Activated CD8-positive, alpha-beta T cell treated with anti-CD3 and anti-CD28 coated beads, Interleukin-2, amount 10 ng/mL, durations not matched to agents 7 days and 5 days (primary cell): ENCODE data around the gene SLC33A1. TPM values are rescaled to one million over a fixed set of nuclear protein-coding genes. Genes with fewer than 3 reads are reported as not detected.
"Not testable (repeated sequence)": the region's sequence is repeated elsewhere in the genome, so short reads cannot be mapped to it uniquely, and the experiment has no call there.

Experiments
- ATAC-seq: fragments of 150-1000 bp; cut with Tn5 transposase; one replicate; pipeline ENCODE4 v1.10.0; 2021; ENCODE audit warnings: moderate library complexity
- CTCF ChIA-PET: fragments of 350-600 bp; sonication (Branson Sonifier 250); formaldehyde crosslinking; loops from one replicate; lab custom pipeline; 2021; ENCODE audit warnings: antibody characterized with exemption; lab: Charles Lee
- POLR2A ChIA-PET: fragments of 350-600 bp; sonication (Branson Sonifier 250); formaldehyde crosslinking; loops from one replicate; lab custom pipeline; 2021; ENCODE audit warnings: antibody characterized with exemption; lab: Charles Lee
- DNase-seq: peaks from one replicate; pipeline ENCODE4 v3.0.0-alpha.2; 2020
- H3K27ac Mint-ChIP-seq: one replicate; pipeline ENCODE4 v1.8.0; 2021; ENCODE audit warnings: mild to moderate bottlenecking, mixed read lengths
- H3K27me3 Mint-ChIP-seq: one replicate; pipeline ENCODE4 v1.8.0; 2021; ENCODE audit warnings: low read depth, mixed read lengths
- H3K36me3 Mint-ChIP-seq: one replicate; pipeline ENCODE4 v1.8.0; 2021; ENCODE audit warnings: low read depth, mixed read lengths
- H3K4me1 Mint-ChIP-seq: one replicate; pipeline ENCODE4 v1.8.0; 2021; ENCODE audit warnings: low read depth, mixed read lengths
- H3K4me3 Mint-ChIP-seq: one replicate; pipeline ENCODE4 v1.8.0; 2021; ENCODE audit warnings: mild to moderate bottlenecking, mixed read lengths
- H3K9me3 Mint-ChIP-seq: one replicate; pipeline ENCODE4 v1.8.0; 2022; ENCODE audit warnings: mixed read lengths; ENCODE audit not compliant: insufficient read depth
- total RNA-seq, 2 experiments: library from RNA; stranded (reverse); gene quantifications; one replicate each; pipeline ENCODE4 v1.2.3, GENCODE V29; 2021

Gene SLC33A1
- total RNA-seq, 2 experiments from 2014 or later, result 20.0 to 20.2 TPM

- peaks cover 19% of the 10 kb centered on the region for H3K36me3 Mint-ChIP-seq
- CTCF ChIA-PET, result interaction anchor here (1.6 kb wide), 1 partner anchor 22 kb away, joined by 19 read pairs; the partner anchor contains the start of gene C3orf33
These were observed 25.6 kb downstream of the SLC33A1 start for GRCh38 chr3:155828490-155829098.

GRCh38 chr3:155815030-155815545, 39.1 kb downstream of the SLC33A1 start:
- ATAC-seq (no peak), DNase-seq (no peak)
- CTCF ChIA-PET, result interaction anchor here (2.0 kb wide), 1 partner anchor 9 kb away, joined by 15 read pairs; the partner anchor contains the start of gene C3orf33
- Mint-ChIP-seq H3K4me1 (no peaks in the 10 kb centered on the region), H3K27me3 (peaks cover 3% of the 10 kb centered on the region), H3K4me3 (no peak overlapping the region), H3K27ac (no peak overlapping the region), H3K36me3 (no peaks in the 10 kb centered on the region), H3K9me3 (no peaks in the 10 kb centered on the region)
- POLR2A ChIA-PET, result no interaction called here

More at GRCh38 chr3:155828490-155829098, 25.6 kb downstream of the SLC33A1 start:
- H3K27ac Mint-ChIP-seq, H3K27me3 Mint-ChIP-seq, DNase-seq, H3K9me3 Mint-ChIP-seq, POLR2A ChIA-PET, H3K4me1 Mint-ChIP-seq, H3K4me3 Mint-ChIP-seq, ATAC-seq: not testable (repeated sequence)

DNA sequence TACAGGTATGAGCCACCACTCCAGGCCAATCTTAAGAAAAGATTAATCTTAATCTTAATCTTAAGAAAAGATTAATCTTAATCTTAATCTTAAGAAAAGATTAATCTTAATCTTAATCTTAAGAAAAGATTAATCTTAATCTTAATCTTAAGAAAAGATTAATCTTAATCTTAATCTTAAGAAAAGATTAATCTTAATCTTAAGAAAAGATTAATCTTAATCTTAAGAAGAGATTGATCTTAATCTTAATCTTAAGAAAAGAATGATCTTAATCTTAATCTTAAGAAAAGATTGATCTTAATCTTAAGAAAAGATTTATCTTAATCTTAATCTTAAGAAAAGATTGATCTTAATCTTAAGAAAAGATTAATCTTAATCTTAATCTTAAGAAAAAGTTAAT, 41.0 kb downstream of the SLC33A1 start:
- H3K9me3 Mint-ChIP-seq, DNase-seq, H3K27ac Mint-ChIP-seq, H3K4me1 Mint-ChIP-seq, POLR2A ChIA-PET, CTCF ChIA-PET, H3K36me3 Mint-ChIP-seq, ATAC-seq, H3K4me3 Mint-ChIP-seq: not testable (repeated sequence)
- H3K27me3 Mint-ChIP-seq, result peaks cover 10% of the 10 kb centered on the region

DNA sequence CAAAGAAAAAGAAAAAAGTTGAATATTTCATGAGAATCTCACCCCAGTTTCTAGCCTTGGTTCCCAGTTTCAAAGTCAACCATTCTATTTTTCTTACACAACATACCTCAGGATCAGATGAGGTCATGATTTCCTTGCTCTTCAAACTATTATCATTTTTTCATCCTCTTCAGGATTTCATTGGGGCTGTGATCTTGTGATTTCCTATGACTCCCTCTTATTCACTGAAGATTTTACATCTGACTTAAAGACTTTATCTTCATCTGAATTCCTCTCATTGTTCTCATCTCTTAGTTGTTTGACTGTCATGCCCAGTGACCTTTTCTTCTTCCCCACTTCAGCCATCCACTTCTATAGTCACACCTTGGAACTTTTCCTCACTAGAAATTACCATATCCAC, 45.0 kb downstream of the SLC33A1 start:
- H3K27ac Mint-ChIP-seq, result no peak overlapping the region
- H3K27me3 Mint-ChIP-seq, result peaks cover 14% of the 10 kb centered on the region
- DNase-seq, result no peak
- H3K9me3 Mint-ChIP-seq, result no peaks in the 10 kb centered on the region
- ChIA-PET POLR2A (no interaction called here), CTCF (no interaction called here)
- no peak overlapping the region for H3K4me3 Mint-ChIP-seq
- H3K4me1 Mint-ChIP-seq, result peaks cover 10% of the 10 kb centered on the region
- ATAC-seq, result no peak
- H3K36me3 Mint-ChIP-seq, result no peaks in the 10 kb centered on the region

DNA sequence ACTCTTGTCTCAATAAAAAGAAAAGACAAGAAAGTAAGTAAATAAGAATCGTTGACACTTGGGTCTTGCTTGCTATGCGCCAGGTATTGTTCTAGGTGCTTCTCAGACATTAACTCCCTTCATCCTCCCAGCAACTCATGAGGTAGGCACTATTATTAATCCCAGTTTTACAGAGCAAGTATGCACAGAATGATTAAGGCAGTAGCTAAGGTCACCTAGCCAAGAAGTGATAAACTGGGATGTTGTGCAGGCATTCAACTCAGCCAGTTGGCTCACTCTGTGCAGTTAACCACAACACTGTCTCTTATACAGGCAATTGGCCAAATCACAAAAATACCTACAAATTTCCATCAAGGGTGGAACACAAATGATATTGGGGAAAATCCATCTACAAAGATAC, 46.4 kb downstream of the SLC33A1 start:
- ATAC-seq (no peak), DNase-seq (no peak)
- H3K9me3 Mint-ChIP-seq, result no peaks in the 10 kb centered on the region
- H3K4me3 Mint-ChIP-seq, result no peak overlapping the region
- no peak overlapping the region for H3K27ac Mint-ChIP-seq
- POLR2A ChIA-PET, result no interaction called here
- H3K27me3 Mint-ChIP-seq, result peaks cover 14% of the 10 kb centered on the region
- H3K4me1 Mint-ChIP-seq, result peaks cover 10% of the 10 kb centered on the region
- CTCF ChIA-PET, result no interaction called here
- H3K36me3 Mint-ChIP-seq, result no peaks in the 10 kb centered on the region

DNA sequence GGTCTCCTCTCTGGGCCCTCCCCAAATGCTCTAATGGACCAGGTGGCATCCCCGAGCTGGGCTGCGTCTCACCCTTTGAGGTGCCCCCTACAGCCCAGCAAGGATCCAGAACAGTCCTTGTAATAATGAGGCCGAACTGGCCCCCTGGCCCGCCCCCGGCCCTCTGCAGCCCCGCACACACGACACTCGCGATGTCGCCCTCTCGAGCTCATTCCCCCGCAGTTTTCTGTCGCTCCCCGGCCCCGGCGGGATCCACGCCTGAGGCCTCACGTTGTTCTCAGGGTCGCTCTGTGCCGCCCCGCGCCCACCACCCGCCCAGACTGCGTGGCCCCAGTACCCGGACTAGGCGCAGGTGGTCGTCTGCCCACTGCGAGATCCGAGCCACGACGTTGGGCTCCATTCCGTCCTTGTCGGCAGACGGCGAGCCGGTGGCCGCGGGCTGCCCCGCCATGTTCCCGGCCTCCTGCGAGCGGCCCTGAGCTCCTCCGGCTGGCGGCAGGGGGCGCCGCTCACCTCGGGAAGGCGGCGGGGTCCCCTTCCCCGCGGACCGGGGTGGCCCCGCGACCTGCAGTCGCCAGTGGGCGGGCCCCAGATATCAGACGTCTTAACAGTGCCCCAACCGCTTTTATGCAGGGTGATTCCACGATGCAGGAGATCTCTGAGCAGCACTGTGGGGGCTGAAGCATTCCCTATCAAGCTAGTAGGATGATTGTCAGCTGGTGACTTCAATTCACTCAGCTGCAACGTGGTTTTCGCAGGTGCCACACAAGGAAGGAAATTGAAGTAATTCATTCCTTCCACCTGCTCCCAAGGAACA, 48.2 kb downstream of the SLC33A1 start, which contains the start of gene C3orf33:
Gene C3orf33 (minus strand): TSS at position 477 of the 817 bp plus-strand sequence. CDS start 26 bp downstream, at position 451.
- ATAC-seq (peak; percentile 99), DNase-seq (peak; percentile 75)
- Mint-ChIP-seq H3K4me1 (peaks cover 10% of the 10 kb centered on the region), H3K4me3 (peak within 1 kb of the TSS; percentile 81), H3K36me3 (no peaks in the 10 kb centered on the region), H3K9me3 (no peaks in the 10 kb centered on the region), H3K27me3 (peaks cover 14% of the 10 kb centered on the region), H3K27ac (peak within 1 kb of the TSS; percentile 80)
- POLR2A ChIA-PET, result interaction anchor here (0.8 to 2.7 kb wide), 3 partner anchors 29 to 65 kb away, joined by 3 to 26 read pairs (median 21); partner anchors contain the start of genes GMPS and SLC33A1
- CTCF ChIA-PET, result interaction anchor here (0.6 to 2.9 kb wide), 69 partner anchors 9 to 704 kb away, joined by 3 to 53 read pairs (median 5); partner anchors contain the start of genes GMPS, PLCH1 and SLC33A1

DNA sequence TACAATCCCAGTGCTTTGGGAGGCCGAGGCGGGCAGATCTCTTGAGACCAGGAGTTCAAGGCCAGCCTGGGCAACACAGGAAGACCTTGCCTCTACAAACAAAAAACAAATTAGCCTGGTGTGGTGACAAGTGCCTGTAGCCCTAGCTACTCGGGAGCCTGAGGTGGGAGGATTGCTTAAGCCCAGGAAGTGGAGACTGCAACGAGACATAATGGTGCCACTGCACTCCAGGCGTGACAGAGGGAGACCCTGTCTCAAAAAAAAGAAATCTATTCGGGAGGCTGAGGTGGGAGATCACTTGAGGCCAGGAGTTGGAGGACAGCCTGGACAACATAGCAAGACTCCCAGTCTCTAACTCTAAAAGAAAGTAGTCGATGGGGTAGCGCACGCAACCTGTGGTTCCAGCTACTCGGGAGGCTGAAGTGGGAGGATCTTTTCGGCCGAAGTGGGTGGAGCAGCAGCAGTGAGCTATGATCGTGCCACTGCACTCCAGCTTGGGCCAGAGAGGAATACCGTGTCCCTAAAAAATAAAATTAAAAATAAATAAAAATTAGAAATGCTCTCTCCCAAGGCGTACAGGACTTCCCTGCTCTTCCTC, 48.9 kb downstream of the SLC33A1 start:
- POLR2A ChIA-PET, result interaction anchor here (0.8 to 2.7 kb wide), 3 partner anchors 30 to 66 kb away, joined by 3 to 26 read pairs (median 21); partner anchors contain the start of genes GMPS and SLC33A1
- CTCF ChIA-PET, result interaction anchor here (0.6 to 2.9 kb wide), 57 partner anchors 8 to 705 kb away, joined by 3 to 53 read pairs (median 6); partner anchors contain the start of genes GMPS and SLC33A1
- Mint-ChIP-seq H3K9me3 (no peaks in the 10 kb centered on the region), H3K4me3 (peak overlapping the region; percentile 81), H3K4me1 (peaks cover 10% of the 10 kb centered on the region), H3K27me3 (peaks cover 10% of the 10 kb centered on the region), H3K27ac (peak overlapping the region; percentile 22), H3K36me3 (no peaks in the 10 kb centered on the region)
- peak; percentile 11 for ATAC-seq
- no peak for DNase-seq

- Mint-ChIP-seq H3K9me3 (no peaks in the 10 kb centered on the region), H3K4me1 (peaks cover 10% of the 10 kb centered on the region), H3K27me3 (peaks cover 7% of the 10 kb centered on the region), H3K27ac (no peak overlapping the region), H3K4me3 (no peak overlapping the region), H3K36me3 (no peaks in the 10 kb centered on the region)
- ATAC-seq, result no peak
- no peak for DNase-seq
- ChIA-PET POLR2A (no interaction called here), CTCF (interaction anchor here (1.2 to 2.9 kb wide), 2 partner anchors 48 to 89 kb away, joined by 3 to 53 read pairs; partner anchors contain the start of gene SLC33A1)
These were observed 49.9 kb downstream of the SLC33A1 start for GRCh38 chr3:155804323-155804722.

GRCh38 chr3:155792532-155792931, 61.7 kb downstream of the SLC33A1 start:
- ChIA-PET CTCF (no interaction called here), POLR2A (no interaction called here)
- no peaks in the 10 kb centered on the region for H3K4me1 Mint-ChIP-seq
- H3K4me3 Mint-ChIP-seq, result no peak overlapping the region
- peaks cover 11% of the 10 kb centered on the region for H3K36me3 Mint-ChIP-seq
- ATAC-seq, result no peak
- no peak for DNase-seq
- H3K27ac Mint-ChIP-seq, result no peak overlapping the region
- no peaks in the 10 kb centered on the region for H3K9me3 Mint-ChIP-seq
- no peaks in the 10 kb centered on the region for H3K27me3 Mint-ChIP-seq

- ChIA-PET POLR2A (no interaction called here), CTCF (no interaction called here)
- H3K27me3 Mint-ChIP-seq, result no peaks in the 10 kb centered on the region
- peaks cover 10% of the 10 kb centered on the region for H3K36me3 Mint-ChIP-seq
- peaks cover under 1% of the 10 kb centered on the region for H3K4me1 Mint-ChIP-seq
- ATAC-seq, result no peak
- no peak overlapping the region for H3K27ac Mint-ChIP-seq
- no peak for DNase-seq
- H3K9me3 Mint-ChIP-seq, result no peaks in the 10 kb centered on the region
- no peak overlapping the region for H3K4me3 Mint-ChIP-seq
These were observed 63.0 kb downstream of the SLC33A1 start for GRCh38 chr3:155791190-155791589.

DNA sequence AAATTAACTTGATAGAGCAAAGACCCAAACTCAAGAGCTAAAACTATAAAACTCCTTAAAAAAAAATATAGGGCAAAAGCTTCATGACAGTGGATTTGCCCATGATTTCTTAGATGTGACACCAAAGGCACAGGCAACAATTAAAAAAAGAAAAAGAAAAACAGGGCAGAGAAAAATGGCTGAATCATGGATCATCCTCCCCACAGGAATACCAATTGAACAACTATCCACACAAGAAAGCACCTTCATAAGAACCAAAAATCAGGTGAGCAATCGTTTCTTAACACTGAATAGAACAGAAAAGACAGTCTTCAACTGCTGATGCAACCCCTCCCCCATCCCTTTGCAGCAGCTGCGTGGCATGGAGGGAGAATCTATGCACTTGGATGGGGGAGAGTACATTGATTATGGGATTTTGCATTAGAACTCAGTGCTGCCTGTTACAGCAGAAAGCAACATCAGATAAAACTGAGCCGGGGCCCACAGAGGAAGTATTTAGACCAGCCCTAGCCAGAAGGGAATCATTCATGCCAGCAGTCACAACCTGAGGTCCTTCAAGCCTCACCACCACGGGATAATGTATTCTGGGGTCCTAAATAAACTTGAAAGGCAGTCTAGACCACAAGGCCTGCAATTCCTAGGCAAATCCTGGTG, 63.8 kb downstream of the SLC33A1 start:
- Mint-ChIP-seq H3K4me3 (no peak overlapping the region), H3K27ac (no peak overlapping the region), H3K27me3 (no peaks in the 10 kb centered on the region), H3K9me3 (no peaks in the 10 kb centered on the region), H3K4me1 (peaks cover 7% of the 10 kb centered on the region), H3K36me3 (peaks cover 6% of the 10 kb centered on the region)
- no peak for ATAC-seq
- ChIA-PET POLR2A (no interaction called here), CTCF (interaction anchor here (2.1 kb wide), 1 partner anchor 16 kb away, joined by 8 read pairs; the partner anchor contains the start of gene C3orf33)
- DNase-seq, result no peak
